ENCODE results near the gene MTMR12.

- TF ChIP-seq, protein P1, sequence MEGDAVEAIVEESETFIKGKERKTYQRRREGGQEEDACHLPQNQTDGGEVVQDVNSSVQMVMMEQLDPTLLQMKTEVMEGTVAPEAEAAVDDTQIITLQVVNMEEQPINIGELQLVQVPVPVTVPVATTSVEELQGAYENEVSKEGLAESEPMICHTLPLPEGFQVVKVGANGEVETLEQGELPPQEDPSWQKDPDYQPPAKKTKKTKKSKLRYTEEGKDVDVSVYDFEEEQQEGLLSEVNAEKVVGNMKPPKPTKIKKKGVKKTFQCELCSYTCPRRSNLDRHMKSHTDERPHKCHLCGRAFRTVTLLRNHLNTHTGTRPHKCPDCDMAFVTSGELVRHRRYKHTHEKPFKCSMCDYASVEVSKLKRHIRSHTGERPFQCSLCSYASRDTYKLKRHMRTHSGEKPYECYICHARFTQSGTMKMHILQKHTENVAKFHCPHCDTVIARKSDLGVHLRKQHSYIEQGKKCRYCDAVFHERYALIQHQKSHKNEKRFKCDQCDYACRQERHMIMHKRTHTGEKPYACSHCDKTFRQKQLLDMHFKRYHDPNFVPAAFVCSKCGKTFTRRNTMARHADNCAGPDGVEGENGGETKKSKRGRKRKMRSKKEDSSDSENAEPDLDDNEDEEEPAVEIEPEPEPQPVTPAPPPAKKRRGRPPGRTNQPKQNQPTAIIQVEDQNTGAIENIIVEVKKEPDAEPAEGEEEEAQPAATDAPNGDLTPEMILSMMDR (IDR thresholded peaks at IDR 0.05): no peak
- no peak for TF ChIP-seq POLR2A (IDR thresholded peaks at IDR 0.05)
- TF ChIP-seq EP300 (IDR thresholded peaks at IDR 0.05): no peak
Observed at GRCh38 chr5:32273821-32274220, 38.9 kb downstream of the MTMR12 start.
